ENCODE data around the gene ESR2. TPM values are rescaled to one million over a fixed set of nuclear protein-coding genes. Genes with fewer than 3 reads are reported as not detected.
"Not testable (repeated sequence)": the region's sequence is repeated elsewhere in the genome, so short reads cannot be mapped to it uniquely, and the experiment has no call there.

ESR2 gene
- total and polyA plus RNA-seq, 2 donors = 1.6 to 1.7 TPM

GRCh38 chr14:64159588-64159987 is 134.6 kb downstream of the ESR2 start:
- no peaks in the 10 kb centered on the region for H3K4me1 ChIP-seq (ENCODE audit: insufficient read depth)
- no peak overlapping the region for H3K4me3 ChIP-seq (ENCODE audit: low read depth, low read length)
- no peak for DNase-seq (ENCODE audit: extremely low spot score)
- 93% methylated on average over 3 of the region's 3 CpGs for WGBS
- no peak overlapping the region for H3K27ac ChIP-seq (ENCODE audit: low read depth)
- H3K36me3 ChIP-seq (ENCODE audit: insufficient read depth) = no peaks in the 10 kb centered on the region

- Histone ChIP-seq H3K27ac (ENCODE audit: low read depth) (no peak overlapping the region), H3K4me1 (ENCODE audit: insufficient read depth) (no peaks in the 10 kb centered on the region), H3K36me3 (ENCODE audit: insufficient read depth) (no peaks in the 10 kb centered on the region), H3K4me3 (ENCODE audit: low read depth, low read length) (no peak overlapping the region)
- DNase-seq (ENCODE audit: extremely low spot score) = no peak
- 83% methylated on average over 2 of the region's 2 CpGs for WGBS
Observed at GRCh38 chr14:64158608-64159007, 135.6 kb downstream of the ESR2 start.

- Histone ChIP-seq H3K4me3 (ENCODE audit: low read depth, low read length) (no peak overlapping the region), H3K36me3 (ENCODE audit: insufficient read depth) (no peaks in the 10 kb centered on the region), H3K27ac (ENCODE audit: low read depth) (no peak overlapping the region), H3K4me1 (ENCODE audit: insufficient read depth) (no peaks in the 10 kb centered on the region)
- 88% methylated on average over 8 of the region's 8 CpGs for WGBS
- DNase-seq (ENCODE audit: extremely low spot score) = no peak
Observed at GRCh38 chr14:64149921-64150320, 144.2 kb downstream of the ESR2 start.

- H3K36me3 ChIP-seq (ENCODE audit: insufficient read depth) = no peaks in the 10 kb centered on the region
- DNase-seq (ENCODE audit: extremely low spot score) = no peak
Observed at GRCh38 chr14:64147126-64147790, 146.9 kb downstream of the ESR2 start.

GRCh38 chr14:64137657-64138290 is 156.4 kb downstream of the ESR2 start:
- Histone ChIP-seq H3K27ac (ENCODE audit: low read depth) (no peak overlapping the region), H3K36me3 (ENCODE audit: insufficient read depth) (peaks cover 10% of the 10 kb centered on the region), H3K4me1 (ENCODE audit: insufficient read depth) (no peaks in the 10 kb centered on the region), H3K4me3 (ENCODE audit: low read depth, low read length) (no peak overlapping the region)
- WGBS = 86% methylated on average over 9 of the region's 9 CpGs
- DNase-seq (ENCODE audit: extremely low spot score) = no peak

More at GRCh38 chr14:64147126-64147790, 146.9 kb downstream of the ESR2 start:
- H3K4me1 ChIP-seq (ENCODE audit: insufficient read depth) = no peaks in the 10 kb centered on the region
- H3K4me3 ChIP-seq (ENCODE audit: low read depth, low read length) = no peak overlapping the region
- H3K27ac ChIP-seq (ENCODE audit: low read depth) = no peak overlapping the region
- 60% methylated on average over 7 of the region's 7 CpGs for WGBS

GRCh38 chr14:64126548-64126947 is 167.6 kb downstream of the ESR2 start:
- Histone ChIP-seq H3K27ac (ENCODE audit: low read depth) (no peak overlapping the region), H3K4me3 (ENCODE audit: low read depth, low read length) (no peak overlapping the region), H3K4me1 (ENCODE audit: insufficient read depth) (no peaks in the 10 kb centered on the region), H3K36me3 (ENCODE audit: insufficient read depth) (peaks cover 9% of the 10 kb centered on the region)
- no peak for DNase-seq (ENCODE audit: extremely low spot score)
- WGBS = 96% methylated on average over 6 of the region's 6 CpGs

GRCh38 chr14:64125270-64125669 is 168.9 kb downstream of the ESR2 start:
- WGBS = 94% methylated on average over 2 of the region's 2 CpGs
- H3K4me3 ChIP-seq (ENCODE audit: low read depth, low read length) = no peak overlapping the region
- no peak overlapping the region for H3K27ac ChIP-seq (ENCODE audit: low read depth)
- H3K36me3 ChIP-seq (ENCODE audit: insufficient read depth) = peaks cover 9% of the 10 kb centered on the region
- no peaks in the 10 kb centered on the region for H3K4me1 ChIP-seq (ENCODE audit: insufficient read depth)
- no peak for DNase-seq (ENCODE audit: extremely low spot score)

- 97% methylated on average over 5 of the region's 5 CpGs for WGBS
- Histone ChIP-seq H3K27ac (ENCODE audit: low read depth) (no peak overlapping the region), H3K36me3 (ENCODE audit: insufficient read depth) (peaks cover 12% of the 10 kb centered on the region), H3K4me3 (ENCODE audit: low read depth, low read length) (no peak overlapping the region), H3K4me1 (ENCODE audit: insufficient read depth) (no peaks in the 10 kb centered on the region)
- no peak for DNase-seq (ENCODE audit: extremely low spot score)
Observed at GRCh38 chr14:64123241-64123822, 170.8 kb downstream of the ESR2 start.

- H3K4me3 ChIP-seq (ENCODE audit: low read depth, low read length) = no peak overlapping the region
- DNase-seq (ENCODE audit: extremely low spot score) = no peak
- peaks cover 8% of the 10 kb centered on the region for H3K36me3 ChIP-seq (ENCODE audit: insufficient read depth)
- no peaks in the 10 kb centered on the region for H3K4me1 ChIP-seq (ENCODE audit: insufficient read depth)
- no peak overlapping the region for H3K27ac ChIP-seq (ENCODE audit: low read depth)
Observed at GRCh38 chr14:64119980-64120379, 174.2 kb downstream of the ESR2 start.

GRCh38 chr14:64119500-64119899 is 174.7 kb downstream of the ESR2 start:
- WGBS = 97% methylated on average over 2 of the region's 2 CpGs
- Histone ChIP-seq H3K27ac (ENCODE audit: low read depth) (no peak overlapping the region), H3K4me3 (ENCODE audit: low read depth, low read length) (no peak overlapping the region)

GRCh38 chr14:64118892-64119291 is 175.3 kb downstream of the ESR2 start:
- Histone ChIP-seq H3K27ac (ENCODE audit: low read depth) (no peak overlapping the region), H3K36me3 (ENCODE audit: insufficient read depth) (peaks cover 8% of the 10 kb centered on the region)
- WGBS = 89% methylated on average over 2 of the region's 2 CpGs

More at GRCh38 chr14:64119500-64119899, 174.7 kb downstream of the ESR2 start:
- Histone ChIP-seq H3K36me3 (ENCODE audit: insufficient read depth) (peaks cover 8% of the 10 kb centered on the region), H3K4me1 (ENCODE audit: insufficient read depth) (no peaks in the 10 kb centered on the region)
- DNase-seq (ENCODE audit: extremely low spot score) = no peak

GRCh38 chr14:64118403-64118742 is 175.8 kb downstream of the ESR2 start:
- whole genome bisulfite sequencing = 95% methylated on average over 7 of the region's 7 CpGs
- not testable (repeated sequence) for H3K4me1 ChIP-seq (ENCODE audit: insufficient read depth); H3K27ac ChIP-seq (ENCODE audit: low read depth); H3K4me3 ChIP-seq (ENCODE audit: low read depth, low read length); DNase-seq (ENCODE audit: extremely low spot score); H3K36me3 ChIP-seq (ENCODE audit: insufficient read depth)

More at GRCh38 chr14:64118892-64119291, 175.3 kb downstream of the ESR2 start:
- H3K4me1 ChIP-seq (ENCODE audit: insufficient read depth) = no peaks in the 10 kb centered on the region
- no peak overlapping the region for H3K4me3 ChIP-seq (ENCODE audit: low read depth, low read length)
- DNase-seq (ENCODE audit: extremely low spot score) = no peak

GRCh38 chr14:64117671-64118402 is 176.3 kb downstream of the ESR2 start:
- no peak for DNase-seq (ENCODE audit: extremely low spot score)
- Histone ChIP-seq H3K4me3 (ENCODE audit: low read depth, low read length) (no peak overlapping the region), H3K4me1 (ENCODE audit: insufficient read depth) (no peaks in the 10 kb centered on the region), H3K36me3 (ENCODE audit: insufficient read depth) (peaks cover 8% of the 10 kb centered on the region), H3K27ac (ENCODE audit: low read depth) (no peak overlapping the region)
- 81% methylated on average over 11 of the region's 11 CpGs for WGBS

- Histone ChIP-seq H3K36me3 (ENCODE audit: insufficient read depth) (peaks cover 5% of the 10 kb centered on the region), H3K4me3 (ENCODE audit: low read depth, low read length) (no peak overlapping the region), H3K27ac (ENCODE audit: low read depth) (no peak overlapping the region), H3K4me1 (ENCODE audit: insufficient read depth) (no peaks in the 10 kb centered on the region)
- DNase-seq (ENCODE audit: extremely low spot score) = no peak
- WGBS = 82% methylated on average over 6 of the region's 6 CpGs
Observed at GRCh38 chr14:64115401-64115800, 178.8 kb downstream of the ESR2 start.

Data from urinary bladder (tissue), 4 donors.